ENCODE data around the gene MRO.

Gene MRO

DNA sequence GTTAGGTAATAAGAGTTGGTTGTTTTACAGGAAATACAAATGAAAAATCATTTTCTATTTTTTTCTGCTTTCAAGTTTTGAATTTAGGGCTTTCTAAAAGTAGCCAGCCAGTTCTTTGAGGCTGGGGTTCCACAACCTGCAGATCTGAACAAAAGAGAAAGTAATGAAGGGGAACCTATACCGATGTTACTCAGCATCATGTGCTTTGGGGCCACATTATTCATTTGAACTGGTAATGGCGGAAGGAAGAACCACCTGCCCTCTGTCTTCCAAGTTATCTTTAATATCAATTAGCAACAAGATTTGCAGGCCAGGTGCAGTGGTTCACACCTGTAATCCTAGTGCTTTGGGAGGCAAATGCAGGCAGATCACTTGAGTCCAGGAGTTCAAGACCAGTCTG, 12.9 kb upstream of the MRO start:
- DNase-seq: no peak

- no peak for DNase-seq
Observed at GRCh38 chr18:50830544-50830943, 10.7 kb upstream of the MRO start.

DNA sequence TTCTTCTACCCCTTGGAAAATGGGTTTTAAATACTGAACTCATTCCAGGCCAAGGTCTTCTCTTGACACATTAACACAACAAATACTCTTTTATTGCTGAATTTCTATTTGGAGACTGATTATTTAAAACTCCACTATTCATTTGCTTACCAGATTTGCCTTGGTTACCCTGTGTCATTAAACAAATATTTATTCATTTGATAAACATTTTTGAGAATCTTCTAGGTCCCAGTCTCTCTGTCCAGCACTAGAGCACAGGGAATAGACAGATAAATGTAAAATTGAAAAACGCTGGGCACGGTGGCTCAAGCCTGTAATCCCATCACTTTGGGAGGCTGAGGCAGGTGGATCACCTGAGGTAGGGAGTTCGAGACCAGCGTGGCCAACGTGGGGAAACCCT, 9.8 kb upstream of the MRO start:
- DNase-seq: no peak

GRCh38 chr18:50826027-50826426, 6.2 kb upstream of the MRO start:
- no peak for DNase-seq

- DNase-seq: no peak
Observed at GRCh38 chr18:50825621-50826020, 5.8 kb upstream of the MRO start.

DNA sequence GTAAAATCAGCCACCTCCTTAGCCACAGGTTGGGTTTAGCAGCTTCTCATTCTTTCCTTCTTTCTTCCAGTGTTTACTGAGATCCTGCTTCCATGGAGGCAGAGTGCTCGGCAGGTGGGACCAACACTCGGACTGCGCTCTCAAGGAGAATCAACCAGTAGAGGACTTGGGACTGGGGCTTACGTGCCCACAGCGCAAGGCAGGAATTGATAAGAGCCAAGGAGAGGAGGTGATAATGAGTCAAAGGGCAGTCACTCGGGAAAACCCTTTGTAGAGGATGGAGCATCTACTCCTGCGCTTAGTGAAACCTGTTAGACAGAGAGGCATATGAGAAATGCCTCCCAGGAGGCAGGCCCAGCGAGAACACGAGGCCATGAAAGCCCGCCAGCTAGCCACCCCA, 2.9 kb upstream of the MRO start:
- no peak for DNase-seq

- DNase-seq: no peak
Observed at GRCh38 chr18:50820901-50821520, 1.2 kb upstream of the MRO start.

DNA sequence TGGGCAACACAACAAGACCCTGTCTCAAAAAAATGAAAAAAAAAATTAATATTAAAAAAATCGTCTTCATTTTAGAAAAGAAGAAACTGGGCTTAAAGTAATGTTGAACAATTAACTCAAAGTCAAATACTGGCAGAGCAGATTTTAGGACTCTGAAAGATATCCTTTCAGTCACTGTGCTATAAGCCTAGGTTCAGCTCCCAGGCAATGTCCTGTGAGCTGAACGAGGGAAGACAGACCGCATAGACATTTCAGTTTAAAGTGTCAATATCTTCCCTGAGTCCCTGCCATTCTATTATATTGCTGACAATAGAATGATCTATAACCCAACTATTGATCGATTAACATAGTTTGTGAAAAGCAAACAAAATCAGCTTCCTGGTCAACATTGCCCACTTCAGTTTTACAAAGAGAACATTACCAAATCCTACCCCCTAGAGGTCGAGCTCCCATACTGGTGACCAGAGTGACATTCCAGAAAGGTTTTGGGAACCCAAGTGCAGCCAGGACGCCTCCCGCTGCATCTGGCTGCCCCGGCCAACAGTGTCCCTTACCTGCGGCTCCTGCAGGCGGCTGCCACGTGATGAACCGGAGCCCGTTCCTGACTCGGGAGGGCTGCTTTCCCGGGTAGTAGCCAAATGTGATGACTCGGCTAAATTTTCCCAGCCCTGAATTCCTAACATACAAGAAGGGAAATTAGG, 639 bp downstream of the MRO start:
- DNase-seq: no peak

GRCh38 chr18:50816419-50817166, 3.2 kb downstream of the MRO start:
- DNase-seq: no peak

DNA sequence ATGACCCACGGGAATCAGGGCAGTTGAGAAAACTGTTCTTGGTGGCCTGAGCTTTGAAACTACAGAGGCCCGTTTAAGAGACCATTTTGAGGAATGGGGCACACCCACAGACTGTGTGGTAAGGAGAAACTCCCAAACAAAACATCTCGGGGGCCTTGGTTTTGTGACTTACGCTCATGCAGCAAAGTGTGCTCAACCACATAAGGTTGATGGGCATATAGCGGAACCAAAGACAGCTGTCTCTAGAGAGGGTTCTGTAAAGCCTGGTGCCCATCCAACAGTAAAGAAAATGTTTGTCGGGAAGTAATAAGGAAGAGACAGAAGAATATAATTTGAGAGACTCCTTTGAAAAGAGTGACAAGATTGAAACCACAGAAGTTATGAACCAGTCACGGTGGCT, 5.4 kb downstream of the MRO start:
- no peak for DNase-seq

GRCh38 chr18:50813353-50813752, 6.5 kb downstream of the MRO start:
- no peak for DNase-seq

DNA sequence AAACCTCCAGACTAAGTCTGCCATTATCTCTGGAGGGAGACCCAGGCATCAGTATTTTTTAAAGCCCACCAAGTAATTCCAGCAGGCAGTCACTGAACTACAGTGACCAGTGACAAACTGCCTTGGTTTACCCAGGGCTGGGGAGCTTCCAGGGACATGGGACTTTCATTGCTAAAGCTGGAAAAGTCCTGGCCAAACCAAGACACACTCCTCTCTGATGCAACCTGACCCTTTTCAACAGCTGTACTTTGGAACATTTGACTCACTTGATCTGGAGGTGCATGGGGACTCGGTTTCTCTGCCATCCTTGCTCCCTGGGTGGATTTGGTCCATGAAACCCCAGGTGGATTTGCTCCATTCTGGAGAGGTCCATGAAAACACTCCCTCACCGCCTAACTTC, 7.0 kb downstream of the MRO start:
- no peak for DNase-seq

DNA sequence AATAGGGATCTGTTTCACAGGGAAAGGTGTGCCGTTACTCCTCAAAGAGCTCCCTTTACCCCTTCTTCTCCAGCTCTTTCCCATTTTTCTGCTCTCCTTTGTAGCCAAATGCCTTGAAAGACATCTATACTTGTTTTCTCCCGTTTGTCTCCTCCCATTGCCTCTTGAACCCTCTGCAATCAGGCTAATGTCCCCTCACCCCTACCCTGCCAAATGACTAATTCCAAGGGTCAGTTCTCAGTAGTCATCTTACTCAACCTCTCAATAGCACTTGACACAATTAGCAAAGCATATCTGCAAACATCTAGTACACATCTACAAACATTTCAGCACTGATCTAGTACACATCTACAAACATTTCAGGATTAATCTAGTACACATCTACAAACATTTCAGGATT, 12.6 kb downstream of the MRO start:
- no peak for DNase-seq

GRCh38 chr18:50806208-50806616, 13.6 kb downstream of the MRO start:
- no peak for DNase-seq

DNA sequence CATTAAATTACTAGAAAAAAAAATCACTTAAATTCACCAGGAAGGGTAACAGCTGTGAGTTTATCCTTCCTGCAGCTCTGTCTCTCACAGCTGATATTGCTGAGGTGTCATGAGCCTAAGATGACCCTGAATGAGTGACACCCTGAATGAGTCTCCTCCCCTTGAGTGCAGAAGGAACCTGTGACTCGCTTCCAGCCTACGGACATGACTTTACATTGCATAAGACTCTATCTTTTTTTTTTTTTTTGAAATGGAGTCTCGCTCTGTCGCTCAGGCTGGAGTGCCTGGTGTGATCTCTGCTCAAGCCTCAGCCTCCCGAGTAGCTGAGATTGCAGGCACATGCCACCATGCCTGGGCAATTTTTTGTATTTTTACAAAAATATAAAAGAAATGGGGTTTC, 14.1 kb downstream of the MRO start:
- DNase-seq: no peak

- DNase-seq: no peak
Observed at GRCh38 chr18:50803592-50803991, 16.2 kb downstream of the MRO start.

DNA sequence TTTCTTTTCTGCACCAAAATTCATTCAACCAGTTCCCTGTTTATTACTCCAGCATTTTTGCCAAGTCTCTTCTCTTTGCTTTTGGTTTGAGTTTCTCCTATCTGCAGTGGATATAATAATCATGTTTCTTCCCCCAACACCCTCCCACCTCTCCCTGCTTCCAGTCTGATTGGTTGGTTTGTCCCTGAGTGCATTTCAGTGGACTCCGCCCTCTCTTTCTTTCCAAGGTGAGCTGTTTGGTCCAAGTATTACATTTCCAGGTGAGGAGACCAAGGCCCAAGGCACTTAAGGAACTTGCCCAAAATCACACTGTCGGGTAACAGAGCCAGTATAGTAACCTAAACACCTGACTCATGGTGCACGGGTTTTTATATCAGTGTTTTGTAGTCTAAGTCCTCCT, 17.7 kb downstream of the MRO start:
- no peak for DNase-seq

DNA sequence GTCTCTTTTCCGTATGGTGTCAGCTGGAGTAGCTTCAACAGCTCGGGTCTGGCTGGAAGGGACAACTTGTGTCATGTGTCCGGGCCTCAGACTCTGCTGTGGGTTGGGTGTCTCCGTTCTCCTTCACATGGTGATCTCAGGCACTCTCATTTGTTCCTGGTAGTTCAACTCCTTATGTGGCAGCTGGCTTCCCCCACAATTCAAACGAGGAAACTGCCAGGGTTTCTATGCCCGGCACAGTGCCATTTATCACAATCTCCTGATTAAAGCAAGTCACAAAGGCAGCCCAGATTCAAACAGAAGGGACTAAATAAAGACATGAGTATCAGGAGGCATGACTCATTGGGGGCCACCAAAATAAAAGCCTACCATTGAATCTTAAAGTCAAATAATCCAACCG, 22.7 kb downstream of the MRO start:
- no peak for DNase-seq

GRCh38 chr18:50796495-50796894, 23.3 kb downstream of the MRO start:
- DNase-seq: no peak

- no peak for DNase-seq
Observed at GRCh38 chr18:50793641-50794565, 25.9 kb downstream of the MRO start.

GRCh38 chr18:50792885-50793284, 26.9 kb downstream of the MRO start:
- no peak for DNase-seq

GRCh38 chr18:50791599-50792438, 28.0 kb downstream of the MRO start:
- no peak for DNase-seq

All from NCI-H510A treated with DMSO at 0.1 percent for 48 hours (cell line).